Stimulated activated CD8-positive, alpha-beta memory T cell treated with anti-CD3 and anti-CD28 coated beads, Interleukin-12 subunit alpha, Interleukin-12 subunit beta, amount 100 ng/mL, for 24 hours (primary cell): ENCODE measurements around the gene ZNF846.
"Not testable (repeated sequence)": the region's sequence is repeated elsewhere in the genome, so short reads cannot be mapped to it uniquely, and the experiment has no call there.

Experiments
- DNase-seq: peaks from one replicate; pipeline ENCODE4 v3.0.0-alpha.2; 2020; ENCODE audit errors: extremely low read depth

The ZNF846 gene

DNA sequence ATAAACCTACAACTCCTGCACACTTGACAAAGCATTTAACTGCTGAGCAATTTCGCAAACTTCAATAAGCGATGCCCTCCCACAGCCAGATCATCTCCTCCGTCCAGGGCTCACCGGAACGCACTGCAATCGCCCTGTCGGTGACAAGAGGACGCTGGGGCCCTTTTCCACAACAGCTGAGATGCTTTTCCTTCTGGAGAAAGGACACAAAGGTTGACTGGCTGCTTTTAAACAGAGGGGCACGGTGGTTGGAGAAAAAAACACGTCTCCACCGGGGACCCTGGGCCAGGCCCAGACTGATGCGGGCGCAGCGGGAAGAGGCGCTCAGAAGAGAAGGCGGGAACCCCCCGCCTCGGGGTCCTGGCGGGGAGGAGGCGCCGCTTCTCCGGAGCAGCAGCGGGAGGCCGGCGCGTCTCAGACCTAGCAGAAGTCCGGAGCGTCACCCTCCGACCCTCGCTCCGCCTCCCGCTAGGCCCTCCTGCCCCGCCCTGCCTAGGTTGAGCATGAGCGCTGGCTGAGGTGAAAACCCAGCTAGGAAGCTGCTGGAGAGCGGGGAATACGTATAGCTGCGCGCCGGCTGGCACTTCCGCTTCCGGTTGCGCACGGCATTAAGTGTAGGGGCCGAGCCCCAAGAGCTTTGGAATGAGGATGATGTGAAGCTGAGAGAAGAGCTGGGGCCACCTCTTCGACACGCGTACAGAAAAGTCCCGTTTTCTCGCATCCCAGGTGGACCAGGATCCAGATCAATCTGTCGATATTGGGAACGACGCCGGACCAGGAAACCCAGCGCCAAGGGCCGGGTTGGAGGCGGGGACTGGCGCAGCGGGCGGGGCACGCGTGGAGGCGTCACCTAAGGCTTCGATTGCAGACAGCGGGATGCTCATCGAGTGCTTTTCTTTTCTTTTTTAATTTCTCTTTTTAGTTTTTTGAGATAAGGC is at the start of gene ZNF846:
Gene ZNF846 (minus strand): TSS at position 564 of the 938 bp plus-strand sequence. CDS start 3,788 bp downstream, outside the sequence.
- DNase-seq, result peak; percentile 87

DNA sequence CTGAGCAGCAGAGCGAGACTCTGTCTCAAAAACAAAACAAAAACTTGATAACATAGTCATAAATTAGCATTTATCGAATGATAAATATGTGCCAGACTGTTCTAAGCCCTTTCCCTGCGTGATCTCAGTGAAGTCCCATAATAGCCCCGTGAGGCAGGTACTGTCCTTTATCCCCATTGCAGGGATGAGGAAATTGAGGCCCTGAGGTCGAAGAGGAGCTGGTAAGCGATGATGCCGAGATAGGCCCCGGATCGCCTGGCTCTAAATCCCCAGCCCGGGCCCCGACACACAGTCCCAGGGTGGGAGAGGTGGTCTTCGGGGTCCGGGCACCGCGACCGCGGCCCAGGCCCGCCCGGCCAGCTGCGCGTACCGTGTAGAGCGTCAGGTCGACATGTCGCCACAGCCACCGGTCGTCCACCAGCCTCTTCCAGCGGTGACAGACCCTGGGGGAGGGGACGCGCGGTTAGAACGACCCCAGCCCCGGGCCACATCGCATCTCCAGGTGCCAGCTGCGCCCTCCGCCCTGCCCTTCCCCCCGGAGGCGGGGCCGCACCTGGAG is 49.7 kb upstream of the ZNF846 start:
- no peak for DNase-seq

DNA sequence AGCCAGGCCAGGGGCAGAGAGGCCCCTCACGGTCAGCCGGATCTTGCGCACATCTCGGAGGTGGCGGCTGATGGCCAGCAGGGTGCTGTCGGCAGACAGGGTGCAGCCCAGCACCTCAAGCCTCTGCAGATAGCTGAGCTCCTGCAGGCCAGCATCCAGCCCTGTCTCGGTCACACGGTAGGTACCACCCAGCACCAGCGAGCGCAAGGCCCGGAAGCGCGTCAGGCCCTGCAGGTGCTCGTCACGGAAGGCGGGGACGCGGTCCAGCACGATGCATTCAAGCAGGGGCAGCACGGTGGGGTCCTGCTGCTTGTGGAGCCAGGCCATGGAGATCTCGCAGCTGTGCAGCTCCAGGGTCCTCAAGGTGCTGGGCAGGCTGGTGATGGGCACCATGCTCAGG is 42.6 kb upstream of the ZNF846 start:
- no peak for DNase-seq

DNA sequence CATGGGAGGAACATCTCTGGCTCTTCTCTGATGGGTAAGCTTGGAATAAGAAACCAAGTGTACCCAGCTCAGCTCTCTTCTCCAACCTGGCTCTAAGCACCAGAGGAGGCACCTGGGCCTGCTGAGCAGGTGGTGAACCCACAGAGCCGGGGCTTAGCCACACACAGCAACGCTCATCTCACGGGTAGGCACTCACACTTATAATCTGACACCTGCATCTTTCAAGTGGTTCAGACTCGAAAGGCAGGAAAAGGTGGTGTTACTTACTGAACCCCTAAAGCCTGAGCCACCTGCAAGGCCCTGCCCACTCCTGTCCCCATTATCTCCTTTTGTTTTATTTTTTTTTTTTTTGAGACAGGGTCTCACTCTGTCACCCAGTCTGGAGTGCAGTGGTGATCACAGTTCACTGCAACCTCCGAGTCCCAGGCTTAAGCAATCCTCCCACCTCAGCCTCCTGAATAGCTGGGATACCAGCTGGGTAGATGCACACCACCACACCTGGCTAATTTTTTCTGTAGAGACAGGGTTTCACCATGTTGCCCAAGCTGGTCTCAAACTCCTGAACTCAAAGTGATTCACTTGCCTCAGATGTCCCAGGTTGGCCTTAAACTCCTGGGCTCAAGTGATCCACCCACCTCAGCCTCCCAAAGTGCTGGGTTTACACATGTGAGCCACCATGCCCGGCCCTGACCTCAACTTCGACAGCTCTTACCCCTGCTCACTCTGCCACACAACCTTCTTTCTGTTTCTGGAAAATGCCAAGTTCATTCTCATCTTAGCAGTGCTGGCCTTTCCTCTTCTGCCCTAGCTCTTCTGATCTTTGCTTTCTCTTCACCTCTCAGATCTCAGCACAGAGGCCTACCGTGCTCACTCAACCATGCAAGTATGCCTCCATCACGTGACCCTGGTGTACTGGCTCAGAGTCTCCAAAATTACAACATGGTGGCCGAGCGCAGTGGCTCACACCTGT is 40.6 kb upstream of the ZNF846 start:
- no peak for DNase-seq

DNA sequence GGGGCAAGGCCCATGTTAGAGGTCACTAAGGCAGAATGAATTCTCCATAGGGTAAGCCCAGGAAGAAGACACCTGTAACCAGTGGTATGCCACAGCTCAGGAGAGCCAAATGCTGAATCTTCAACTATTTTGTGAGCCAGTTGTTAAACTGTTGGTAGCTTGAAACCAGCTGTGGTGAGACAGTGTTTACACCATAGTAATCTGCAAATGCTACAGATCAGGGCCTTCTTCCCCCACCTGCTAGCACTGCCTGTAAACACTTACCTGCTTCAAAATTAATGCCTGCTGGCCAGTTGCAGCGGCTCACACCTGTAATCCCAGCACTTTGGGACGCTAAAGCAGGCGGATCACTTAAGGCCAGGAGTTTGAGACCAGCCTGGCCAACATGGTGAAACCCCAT is 38.3 kb upstream of the ZNF846 start:
- no peak for DNase-seq

DNA sequence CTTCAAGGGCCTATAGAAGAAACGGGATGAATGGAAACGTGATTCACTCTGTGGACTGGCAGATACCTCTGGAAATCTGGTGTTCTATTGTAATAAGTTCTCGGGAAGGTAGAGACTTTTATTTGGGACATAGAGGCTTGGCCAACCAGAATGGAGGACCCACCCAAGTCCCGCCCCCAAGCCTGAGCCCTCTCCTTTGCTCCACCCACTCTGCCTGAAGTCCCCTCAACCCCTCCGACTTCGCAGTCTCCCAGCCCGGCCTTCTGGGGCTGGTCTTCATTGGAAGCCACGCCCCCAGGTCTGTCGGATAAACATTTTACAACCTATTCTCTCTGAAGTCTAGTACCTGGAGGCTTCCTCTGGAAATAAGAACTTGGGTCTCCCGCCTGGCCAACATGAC is 33.4 kb upstream of the ZNF846 start:
- no peak for DNase-seq

DNA sequence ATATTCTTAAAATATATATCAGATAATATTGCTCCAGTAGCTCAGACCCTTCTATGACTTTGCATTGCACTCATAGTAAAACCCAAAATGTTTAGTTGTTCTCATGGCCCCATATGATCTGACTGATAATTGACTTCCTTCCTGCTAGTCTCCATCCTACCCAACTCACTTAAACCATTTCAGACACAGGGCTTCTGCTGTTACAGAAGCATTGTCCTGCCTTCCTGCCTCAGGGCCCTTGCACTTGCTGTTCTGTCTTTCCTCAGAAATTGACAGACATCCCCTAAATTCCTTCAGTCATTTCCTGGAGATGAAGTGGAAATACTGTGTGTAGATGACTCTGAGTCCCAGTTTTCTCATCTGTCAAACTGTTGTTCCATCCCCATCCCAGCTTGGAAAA is 30.6 kb upstream of the ZNF846 start:
- no peak for DNase-seq

DNA sequence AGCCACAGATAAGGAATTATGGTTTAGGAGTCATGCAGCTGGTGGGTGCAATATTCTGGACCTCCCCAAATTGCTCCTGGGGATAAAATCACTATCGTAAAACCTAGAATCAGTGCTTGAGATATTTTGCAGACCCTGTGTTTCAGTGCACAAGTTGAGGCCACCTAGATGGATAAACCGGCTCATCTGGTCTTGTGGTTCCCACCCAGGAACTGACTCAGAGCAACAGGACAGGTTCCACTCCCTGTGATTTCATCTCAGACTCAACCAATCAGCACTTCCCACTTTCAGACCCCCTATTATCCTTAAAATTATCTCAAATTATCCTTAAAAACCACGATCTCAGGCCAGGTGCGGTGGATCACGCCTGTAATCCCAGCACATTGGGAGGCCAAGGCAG is 29.3 kb upstream of the ZNF846 start:
- DNase-seq, result no peak

DNA sequence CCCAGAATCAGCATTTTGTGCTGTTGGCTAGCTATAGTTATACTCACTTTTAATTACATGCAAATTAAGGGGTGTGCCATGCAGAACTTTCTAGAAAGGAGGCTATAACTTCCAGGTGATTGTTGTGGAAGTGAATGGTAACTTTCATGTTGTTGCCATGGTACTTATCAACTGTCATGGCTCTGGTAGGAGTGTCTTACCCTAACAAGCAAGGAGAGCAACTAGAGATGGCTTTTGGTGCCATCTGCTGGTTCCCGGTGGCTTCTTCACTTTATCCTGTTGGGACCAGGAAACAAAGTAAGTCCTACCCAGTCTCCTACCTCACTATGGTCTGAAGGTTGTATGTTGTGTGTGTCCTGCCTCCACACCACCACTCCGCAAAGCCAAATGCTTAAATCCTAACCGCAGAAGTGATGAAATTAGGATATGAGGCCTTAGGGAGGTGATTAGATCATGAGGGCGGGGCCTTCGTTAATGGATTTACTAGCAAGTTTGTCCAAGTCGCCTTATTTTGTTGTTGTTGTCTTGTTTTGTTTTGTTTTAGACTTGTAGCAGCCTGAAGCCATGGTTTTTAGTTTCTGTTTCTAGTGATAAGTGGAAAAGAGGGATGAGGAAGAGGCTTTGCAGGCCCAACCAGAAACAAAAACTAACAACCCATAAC is 27.7 kb upstream of the ZNF846 start:
- peak; percentile 44 for DNase-seq

DNA sequence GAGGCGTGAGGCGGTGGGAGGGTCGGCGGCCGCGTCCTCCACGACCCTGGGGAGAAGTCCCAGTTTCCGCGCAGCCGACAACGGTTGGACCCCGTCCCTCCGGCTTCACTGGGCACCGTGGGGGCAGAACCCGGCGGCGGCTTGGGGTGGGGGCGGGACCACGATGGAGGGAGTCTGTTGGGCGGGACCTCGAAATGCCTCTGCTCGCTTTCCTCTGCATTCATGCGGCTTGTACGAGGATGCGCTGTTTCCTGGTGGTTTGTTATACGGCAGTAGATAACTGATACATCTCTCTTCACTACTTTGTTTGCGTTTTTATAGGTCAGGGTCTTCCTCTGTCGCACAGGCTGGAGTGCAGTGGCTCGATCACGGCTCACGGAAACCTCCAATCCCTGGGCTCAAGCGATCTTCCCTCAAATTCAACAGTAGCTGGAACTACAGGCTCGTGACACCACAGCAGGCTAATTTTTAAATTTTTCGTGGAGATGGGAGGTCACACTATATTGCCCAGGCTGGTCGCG is 24.6 kb upstream of the ZNF846 start:
- DNase-seq, result no peak

DNA sequence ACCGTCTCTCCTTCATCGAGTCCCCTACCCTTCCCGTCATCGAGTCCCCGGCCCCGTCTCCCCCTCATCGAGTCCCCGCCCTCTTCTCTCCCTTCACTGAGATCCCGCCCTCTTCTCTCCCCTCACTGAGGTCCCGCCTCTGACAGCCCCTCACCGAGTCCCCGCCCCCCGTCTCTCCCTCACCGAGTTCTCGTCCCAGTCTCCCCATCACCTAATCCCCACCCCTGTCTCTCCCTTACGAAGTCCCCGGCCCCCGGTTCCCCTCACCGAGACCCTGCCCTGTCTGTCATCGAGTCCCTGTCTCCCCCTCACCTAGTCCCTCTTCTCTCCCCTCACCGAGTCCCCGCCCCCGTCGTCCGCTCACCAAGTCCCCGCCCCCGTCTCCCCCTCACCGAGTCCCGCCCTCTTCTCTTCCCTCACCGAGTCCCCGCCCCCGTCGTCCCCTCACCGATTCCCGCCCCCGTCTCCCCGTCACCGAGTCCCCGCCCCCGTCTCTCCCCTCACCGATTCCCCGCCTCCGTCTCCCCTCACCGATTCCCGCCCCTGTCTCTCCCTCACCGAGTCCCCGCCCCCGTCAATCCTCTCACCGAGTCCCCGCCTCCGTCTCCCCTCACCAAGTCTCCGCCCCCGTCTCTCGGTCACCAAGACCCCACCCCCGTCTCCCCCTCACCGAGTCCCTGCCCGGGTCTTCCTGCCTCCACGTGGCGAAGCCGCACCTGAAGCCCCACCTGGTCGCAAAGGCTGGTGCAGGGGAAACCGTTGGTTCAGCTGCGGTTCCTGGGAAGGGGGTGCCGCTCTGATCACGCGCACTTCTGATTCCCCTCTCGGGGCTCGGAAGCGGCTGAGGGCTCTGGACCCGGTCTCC is 23.9 kb upstream of the ZNF846 start:
- peak; percentile 85 for DNase-seq

DNA sequence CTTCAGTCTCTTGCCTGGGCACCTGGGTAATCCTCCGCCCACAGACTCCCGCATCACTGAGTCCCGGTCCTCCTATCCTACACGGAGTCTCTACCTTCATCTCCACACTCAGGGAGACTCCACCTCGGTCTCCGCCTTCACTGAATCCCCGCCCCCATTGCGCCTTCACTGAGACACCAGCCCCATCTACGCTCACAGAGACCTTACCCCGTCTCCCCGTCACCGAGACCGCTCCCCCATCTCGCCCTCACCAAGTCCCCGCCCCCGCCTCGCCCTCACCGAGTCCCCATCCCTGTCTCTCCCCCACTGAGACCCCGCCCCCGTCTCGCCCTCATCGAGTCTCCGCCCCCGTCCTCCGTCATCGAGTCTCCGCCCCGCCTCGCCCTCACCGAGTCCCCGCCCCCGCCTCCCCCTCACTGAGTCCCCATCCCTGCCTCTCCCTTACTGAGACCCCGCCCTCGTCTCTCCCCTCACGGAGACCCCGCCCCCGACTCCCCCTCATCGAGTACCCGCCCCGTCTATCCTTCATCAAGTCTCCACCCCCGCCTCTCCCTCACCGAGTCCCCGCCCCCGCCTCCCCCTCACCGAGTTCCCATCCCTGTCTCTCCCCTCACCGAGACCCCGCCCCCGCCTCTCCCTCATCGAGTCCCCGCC is 23.1 kb upstream of the ZNF846 start:
- peak; percentile 80 for DNase-seq

DNA sequence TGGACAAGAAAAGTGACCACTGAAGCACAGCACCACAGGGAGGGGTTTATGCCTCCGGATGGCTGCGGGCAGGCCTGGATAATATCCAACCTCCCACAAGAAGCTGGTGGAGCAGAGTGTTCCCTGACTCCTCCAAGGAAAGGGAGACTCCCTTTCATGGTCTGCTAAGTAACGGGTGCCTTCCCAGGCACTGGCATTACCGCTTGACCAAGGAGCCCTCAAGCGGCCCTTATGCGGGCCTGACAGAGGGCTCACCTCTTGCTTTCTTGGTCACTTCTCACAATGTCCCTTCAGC is 22.5 kb upstream of the ZNF846 start:
- DNase-seq, result not testable (repeated sequence)

DNA sequence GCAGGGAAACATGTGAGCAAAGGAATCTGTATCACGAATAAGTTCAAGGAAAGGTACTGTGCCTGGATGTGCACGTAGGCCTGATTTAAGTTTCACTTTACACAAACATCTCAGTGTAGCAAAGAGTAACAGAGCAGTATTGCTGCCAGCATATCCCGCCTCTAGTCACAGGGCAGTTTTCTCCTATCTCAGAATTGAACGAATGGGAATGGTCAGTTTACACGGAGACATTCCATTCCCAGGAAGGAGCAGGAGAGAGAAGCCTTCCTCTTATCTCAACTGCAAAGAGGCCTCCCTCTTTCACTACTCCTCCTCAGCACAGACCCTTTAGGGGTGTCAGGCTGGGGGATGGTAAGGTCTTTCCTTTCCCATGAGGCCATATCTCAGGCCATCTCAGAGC is 21.0 kb upstream of the ZNF846 start:
- DNase-seq, result not testable (repeated sequence)

DNA sequence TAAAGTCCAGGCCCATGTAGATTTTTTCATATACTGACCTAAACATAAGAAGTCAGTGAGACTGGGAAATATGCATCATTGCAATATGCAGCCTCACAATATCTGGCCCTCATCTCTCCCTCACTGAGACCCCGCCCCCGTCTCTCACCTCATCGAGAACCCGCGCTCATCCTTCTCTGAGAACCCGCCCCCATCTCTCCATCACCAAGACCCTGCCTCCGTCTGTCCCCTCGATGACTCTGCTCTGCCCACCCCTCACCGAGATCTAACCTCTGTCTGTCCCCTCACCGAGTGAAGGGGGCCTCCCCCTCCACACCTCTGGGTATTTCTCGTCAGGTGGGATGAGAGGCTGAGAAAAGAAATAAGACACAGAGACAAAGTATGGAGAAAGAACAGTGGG is 20.5 kb upstream of the ZNF846 start:
- no peak for DNase-seq

DNA sequence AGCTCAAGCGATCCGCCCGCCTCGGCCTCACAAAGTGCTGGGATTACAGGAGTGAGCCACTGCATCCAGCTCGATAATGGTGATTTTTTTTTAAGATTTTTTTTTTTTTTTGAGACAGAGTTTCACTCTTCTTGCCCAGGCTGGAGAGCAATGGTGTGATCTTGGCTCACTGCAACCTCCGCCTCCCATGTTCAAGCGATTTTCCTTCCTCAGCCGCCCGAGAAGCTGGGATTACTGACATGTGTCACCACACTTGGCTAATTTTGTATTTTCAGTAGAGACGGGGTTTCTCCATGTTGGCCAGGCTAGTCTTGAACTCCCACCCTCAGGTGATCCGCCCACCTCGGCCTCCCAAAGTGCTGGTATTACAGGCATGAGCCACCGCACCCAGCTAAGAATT is 20.1 kb upstream of the ZNF846 start:
- not testable (repeated sequence) for DNase-seq

DNA sequence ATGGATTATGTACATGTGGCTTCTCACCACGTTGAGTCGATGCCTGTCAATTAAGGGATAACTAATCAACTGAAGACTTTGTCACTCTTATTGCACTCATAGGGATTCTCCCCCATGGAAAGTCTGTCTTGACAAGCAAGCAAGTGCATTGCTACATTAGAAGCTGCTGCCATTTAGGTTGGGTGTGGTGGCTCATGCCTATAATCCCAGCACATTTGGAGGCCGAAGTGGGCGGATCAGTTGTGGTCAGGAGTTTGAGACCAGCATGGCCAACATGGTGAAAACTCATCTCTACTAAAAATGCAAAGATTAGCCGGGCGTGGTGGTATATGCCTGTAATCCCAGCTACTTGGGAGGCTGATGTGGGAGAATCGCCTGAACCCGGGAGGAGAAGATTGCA is 18.3 kb upstream of the ZNF846 start:
- no peak for DNase-seq

DNA sequence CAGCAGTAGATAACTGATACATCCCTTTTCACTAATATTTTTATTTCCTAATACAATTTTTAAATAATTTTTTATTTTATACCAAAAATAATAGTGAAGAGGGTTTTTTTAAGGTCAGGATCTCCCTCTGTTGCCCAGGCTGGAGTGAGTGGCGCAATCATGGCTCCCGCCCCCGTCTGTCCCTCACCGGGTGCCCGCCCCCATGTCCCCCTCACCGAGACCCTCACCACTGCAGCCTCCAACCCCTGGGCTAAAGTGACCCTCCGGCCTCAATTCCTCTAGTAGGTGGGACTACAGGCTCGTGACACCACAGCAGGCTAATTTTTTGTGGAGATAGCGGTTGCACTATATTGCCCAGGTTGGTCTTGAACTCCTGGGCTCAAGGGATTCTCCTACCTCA is 17.8 kb upstream of the ZNF846 start:
- DNase-seq, result no peak

DNA sequence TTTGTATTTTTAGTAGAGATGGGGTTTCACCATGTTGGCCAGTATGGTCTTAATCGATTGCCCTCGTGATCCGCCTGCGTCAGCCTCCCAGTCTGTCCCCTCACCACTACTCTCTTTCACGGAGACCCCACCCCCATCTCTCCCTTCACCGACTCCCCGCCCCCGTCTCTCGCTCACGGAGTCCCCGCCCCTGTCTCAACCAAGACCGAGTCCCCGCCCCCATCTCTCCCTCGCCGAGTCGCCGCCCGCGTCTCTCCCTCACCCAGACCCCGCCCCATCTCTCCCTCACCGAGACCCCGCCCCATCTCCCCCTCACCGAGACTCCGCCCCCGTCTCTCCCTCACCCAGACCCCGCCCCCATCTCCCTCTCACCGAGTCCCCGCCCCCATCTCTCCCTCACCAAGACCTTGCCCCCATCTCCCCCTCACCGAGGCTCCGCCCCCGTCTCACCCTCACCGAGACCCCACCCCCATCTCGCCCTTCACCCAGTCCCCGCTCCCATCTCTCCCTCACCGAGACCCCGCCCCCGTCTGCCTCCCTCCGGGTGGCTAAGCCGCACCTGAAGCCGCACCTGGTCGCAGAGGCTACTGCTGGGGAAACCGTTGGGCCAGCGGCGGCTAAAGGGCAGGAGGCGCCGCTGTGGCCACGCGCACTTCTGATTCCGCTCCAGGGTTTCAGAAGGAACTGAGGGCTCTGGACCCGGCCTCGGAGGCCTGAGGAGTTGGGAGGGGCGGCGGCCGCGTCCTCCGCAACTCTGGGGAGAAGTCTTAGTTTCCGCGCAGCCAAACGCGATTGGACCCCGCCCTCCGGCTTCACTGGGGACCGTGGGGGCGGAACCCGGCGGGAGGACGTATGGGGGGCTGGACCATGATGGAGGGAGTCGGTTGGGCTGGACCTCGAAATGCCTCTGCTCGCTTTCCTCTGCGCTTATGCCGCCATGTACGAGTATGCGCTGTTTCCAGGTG is 17.1 kb upstream of the ZNF846 start:
- peak; percentile 96 for DNase-seq
